Vein endothelial cell (primary cell): ENCODE results near the gene TUT4. TPM values are rescaled to one million over a fixed set of nuclear protein-coding genes. Genes with fewer than 3 reads are reported as not detected.

Experiments used
- total RNA-seq: library from RNA; depleted of rRNA; stranded (reverse); fragments of >200 nt; gene quantifications from 2 replicates; pipeline ENCODE4 v1.2.3, GENCODE V29; 2012

TUT4 gene, protein sequence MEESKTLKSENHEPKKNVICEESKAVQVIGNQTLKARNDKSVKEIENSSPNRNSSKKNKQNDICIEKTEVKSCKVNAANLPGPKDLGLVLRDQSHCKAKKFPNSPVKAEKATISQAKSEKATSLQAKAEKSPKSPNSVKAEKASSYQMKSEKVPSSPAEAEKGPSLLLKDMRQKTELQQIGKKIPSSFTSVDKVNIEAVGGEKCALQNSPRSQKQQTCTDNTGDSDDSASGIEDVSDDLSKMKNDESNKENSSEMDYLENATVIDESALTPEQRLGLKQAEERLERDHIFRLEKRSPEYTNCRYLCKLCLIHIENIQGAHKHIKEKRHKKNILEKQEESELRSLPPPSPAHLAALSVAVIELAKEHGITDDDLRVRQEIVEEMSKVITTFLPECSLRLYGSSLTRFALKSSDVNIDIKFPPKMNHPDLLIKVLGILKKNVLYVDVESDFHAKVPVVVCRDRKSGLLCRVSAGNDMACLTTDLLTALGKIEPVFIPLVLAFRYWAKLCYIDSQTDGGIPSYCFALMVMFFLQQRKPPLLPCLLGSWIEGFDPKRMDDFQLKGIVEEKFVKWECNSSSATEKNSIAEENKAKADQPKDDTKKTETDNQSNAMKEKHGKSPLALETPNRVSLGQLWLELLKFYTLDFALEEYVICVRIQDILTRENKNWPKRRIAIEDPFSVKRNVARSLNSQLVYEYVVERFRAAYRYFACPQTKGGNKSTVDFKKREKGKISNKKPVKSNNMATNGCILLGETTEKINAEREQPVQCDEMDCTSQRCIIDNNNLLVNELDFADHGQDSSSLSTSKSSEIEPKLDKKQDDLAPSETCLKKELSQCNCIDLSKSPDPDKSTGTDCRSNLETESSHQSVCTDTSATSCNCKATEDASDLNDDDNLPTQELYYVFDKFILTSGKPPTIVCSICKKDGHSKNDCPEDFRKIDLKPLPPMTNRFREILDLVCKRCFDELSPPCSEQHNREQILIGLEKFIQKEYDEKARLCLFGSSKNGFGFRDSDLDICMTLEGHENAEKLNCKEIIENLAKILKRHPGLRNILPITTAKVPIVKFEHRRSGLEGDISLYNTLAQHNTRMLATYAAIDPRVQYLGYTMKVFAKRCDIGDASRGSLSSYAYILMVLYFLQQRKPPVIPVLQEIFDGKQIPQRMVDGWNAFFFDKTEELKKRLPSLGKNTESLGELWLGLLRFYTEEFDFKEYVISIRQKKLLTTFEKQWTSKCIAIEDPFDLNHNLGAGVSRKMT (N-terminal part only)
- total RNA-seq = 22.5 and 30.3 TPM in 2 replicates

DNA sequence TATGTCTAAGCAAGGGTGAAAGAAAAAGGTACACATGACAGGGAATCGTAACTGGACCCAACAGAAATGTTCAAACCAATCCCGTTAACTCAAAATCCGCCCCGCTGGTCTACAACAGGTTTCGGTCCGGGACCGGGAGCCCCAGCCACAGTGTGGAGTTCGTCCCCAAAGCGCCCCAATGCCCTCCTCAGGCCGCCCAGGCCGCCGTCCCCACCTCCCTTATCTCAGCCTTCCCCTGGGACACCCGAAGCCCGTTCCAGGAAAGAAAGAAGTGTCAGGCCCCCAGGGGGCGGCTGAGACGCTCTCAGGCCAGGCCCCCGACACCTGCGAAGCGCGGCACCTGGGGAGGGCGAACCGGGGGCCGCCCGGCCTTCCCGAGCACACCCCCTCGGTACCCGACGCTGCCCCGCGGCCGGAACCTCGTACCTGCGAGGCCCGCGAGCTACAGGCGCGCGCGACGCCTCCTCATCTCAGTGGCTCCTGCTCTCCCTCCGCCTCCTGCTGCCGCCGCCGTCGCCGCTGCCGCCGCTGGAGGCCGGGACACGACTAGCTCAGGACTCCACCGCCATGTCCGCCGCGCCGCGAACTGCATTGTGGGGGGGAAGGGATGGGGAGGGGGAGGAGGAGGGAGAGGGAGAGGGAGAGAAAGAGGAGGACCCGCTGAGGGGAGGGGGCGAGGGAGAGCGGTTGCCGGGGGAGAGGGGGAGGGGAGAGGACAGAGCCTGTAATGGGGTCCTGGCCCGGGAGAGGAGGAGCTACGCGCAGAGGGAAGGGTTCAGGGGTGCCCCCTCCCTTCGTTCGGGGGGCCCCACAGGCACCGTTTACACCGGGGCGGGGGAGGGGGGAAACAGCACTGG is at the start of gene TUT4:
TSS of gene TUT4 (minus strand) at position 588 of the 857 bp plus-strand sequence. CDS start 26,812 bp downstream, outside the sequence.

DNA sequence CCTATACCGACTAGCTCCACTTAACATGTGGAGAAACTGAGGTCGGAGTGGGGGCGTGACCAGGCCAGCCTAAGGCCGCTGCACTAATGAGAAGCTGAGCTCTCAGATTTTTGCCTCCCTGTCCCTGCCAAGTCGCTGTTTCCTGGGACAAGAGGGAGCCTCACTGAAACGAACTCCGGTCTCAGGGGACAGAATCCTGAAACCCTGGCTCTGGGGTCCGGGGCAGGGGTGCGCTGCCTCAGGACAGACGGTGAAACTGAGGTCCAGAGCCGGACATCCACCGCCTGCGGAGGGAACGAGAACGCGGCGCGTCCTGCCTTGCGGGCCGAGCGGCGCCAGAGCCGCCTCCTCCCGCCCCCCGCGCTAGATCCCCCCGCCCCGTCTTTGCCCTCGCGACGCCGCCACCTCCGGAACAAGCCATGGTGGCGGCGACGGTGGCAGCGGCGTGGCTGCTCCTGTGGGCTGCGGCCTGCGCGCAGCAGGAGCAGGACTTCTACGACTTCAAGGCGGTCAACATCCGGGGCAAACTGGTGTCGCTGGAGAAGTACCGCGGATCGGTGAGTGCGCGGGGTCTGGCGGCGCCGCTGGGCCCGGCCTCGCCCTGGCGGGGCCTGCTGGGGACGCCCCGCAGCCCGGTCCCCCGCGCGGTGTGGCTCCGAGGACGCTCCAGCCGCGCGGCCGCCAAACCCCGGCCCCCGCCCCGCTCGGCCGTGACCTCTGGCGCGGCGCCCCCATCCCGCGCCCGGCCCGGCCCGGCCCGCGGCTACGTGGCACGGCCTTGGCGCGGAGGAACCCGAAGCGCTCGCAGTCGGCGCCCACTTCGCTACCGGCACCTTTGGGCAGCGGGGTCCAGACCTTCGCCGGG is 49.3 kb upstream of the TUT4 start, which contains the start of gene GPX7:
TSS of gene GPX7 (plus strand) at position 381 of the 865 bp plus-strand sequence. CDS start at position 420, 39 bp downstream.

DNA sequence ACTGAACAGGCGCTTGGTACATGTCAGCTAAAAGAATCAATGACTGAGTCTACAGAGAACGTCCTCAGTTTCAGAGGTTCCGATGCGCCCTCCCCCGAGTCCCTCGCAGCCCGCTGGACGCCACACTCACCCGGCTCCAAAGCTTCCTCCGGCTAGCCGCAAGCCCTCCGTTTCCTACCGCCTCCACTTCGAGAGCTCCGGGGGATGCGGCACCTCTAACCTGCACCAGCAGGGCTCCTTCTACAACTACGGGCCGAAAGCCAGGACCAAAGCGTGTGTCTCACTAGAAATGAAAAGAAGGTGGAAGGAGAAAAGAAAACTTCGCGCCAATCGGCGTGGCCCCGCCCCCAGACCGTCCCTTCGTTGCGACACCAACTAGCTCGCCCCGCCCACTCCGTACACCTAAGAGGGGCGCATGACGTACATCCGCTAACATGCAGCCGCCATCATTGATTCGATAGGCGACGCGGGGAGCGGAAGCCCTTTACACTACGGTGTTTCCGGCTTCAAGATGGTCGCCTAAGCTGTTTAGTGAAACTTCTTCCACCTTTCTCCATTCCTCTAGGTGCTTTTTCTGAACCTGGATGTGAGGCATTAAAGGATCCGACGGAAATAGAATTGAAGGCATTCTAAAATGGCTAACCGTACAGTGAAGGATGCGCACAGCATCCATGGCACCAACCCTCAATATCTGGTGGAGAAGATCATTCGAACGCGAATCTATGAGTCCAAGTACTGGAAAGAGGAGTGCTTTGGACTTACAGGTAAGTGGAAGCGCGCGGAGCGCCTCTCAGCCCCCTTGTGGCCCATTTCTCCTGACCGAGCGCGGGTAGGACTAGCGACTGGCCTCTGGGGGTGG is 148.5 kb downstream of the TUT4 start, which contains the start of the genes ORC1 and PRPF38A:
TSS of gene ORC1 (minus strand) at position 308 of the 859 bp plus-strand sequence. CDS start 2,200 bp downstream, outside the sequence.
TSS of gene PRPF38A (plus strand) at position 487 of the 859 bp plus-strand sequence. CDS start at position 635, 148 bp downstream.

Other genes starting within 250 kb of the TUT4 start
- 28.4 and 31.4 TPM in 2 replicates for gene CC2D1B, start 186.9 kb downstream of the TUT4 start, total RNA-seq
- 5.9 and 11.5 TPM in 2 replicates for gene ORC1, start 148.7 kb downstream of the TUT4 start, total RNA-seq
- gene PRPF38A, start 148.5 kb downstream of the TUT4 start, total RNA-seq = 12.4 and 13.4 TPM in 2 replicates
- gene GPX7, start 49.3 kb upstream of the TUT4 start, total RNA-seq = 20.8 and 28.7 TPM in 2 replicates
- not detected in 2 replicates for gene SHISAL2A, start 80.1 kb upstream of the TUT4 start, total RNA-seq
- gene COA7, start 145.3 kb upstream of the TUT4 start, total RNA-seq = 15.7 and 17.9 TPM in 2 replicates
- gene ZYG11B, start 173.4 kb upstream of the TUT4 start, total RNA-seq = 42.1 and 51.8 TPM in 2 replicates